ENCODE results near the gene PDK2.
"Not testable (repeated sequence)": the region's sequence is repeated elsewhere in the genome, so short reads cannot be mapped to it uniquely, and the experiment has no call there.

PDK2 gene

DNA sequence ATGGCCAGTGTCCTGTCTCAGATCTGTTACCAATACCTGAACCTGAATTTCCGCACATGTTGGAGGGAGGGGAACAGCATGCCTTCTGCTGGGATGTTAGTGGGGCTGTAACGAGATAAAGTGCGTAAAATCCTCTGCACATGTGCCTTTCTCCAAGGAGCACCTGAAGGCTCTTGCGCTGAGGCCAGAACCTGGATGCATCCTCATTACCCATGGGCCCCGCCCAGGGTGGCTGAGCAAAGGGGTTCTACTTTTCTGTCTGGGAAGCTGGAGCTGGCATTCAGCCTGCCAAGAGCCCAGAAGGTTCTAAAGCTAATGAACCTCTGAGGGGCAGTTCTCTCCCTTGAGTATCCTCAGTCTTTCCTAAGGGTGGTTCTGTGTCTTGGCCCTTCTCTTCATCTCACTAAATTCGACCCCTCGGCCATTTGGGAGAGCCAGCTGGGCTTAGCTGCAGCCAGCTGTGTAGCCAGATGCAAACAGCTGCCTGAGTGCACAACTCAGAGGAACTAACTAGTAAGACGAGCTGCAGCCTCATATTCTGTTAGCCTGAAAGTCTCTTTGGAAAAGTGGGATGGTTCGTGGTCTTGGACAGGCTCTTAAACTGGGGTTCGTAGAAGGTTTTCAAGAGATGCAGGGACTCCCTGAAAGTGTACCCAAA is 36.7 kb upstream of the PDK2 start:
- no peak for DNase-seq (ENCODE audit: low read depth)

DNA sequence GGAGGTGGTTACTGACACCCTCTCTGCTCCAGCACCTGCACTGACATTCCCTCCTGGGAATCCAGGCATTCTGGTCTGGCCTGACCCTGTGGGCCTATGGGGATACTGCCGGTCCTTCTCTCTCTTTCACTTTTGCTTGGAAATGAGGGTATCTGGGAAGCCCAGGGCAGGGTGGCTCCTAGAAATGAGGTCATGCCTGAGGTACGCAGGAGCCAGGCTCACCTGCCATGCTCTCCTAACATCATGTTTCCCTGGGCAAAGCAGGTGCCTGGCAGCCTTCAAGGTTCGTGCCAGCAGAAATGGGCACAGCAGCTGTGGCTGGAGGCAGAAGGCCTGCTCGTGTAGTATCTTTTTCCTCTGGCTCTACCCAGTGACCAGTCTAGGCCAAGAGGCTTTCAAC is 35.9 kb upstream of the PDK2 start:
- no peak for DNase-seq (ENCODE audit: low read depth)

DNA sequence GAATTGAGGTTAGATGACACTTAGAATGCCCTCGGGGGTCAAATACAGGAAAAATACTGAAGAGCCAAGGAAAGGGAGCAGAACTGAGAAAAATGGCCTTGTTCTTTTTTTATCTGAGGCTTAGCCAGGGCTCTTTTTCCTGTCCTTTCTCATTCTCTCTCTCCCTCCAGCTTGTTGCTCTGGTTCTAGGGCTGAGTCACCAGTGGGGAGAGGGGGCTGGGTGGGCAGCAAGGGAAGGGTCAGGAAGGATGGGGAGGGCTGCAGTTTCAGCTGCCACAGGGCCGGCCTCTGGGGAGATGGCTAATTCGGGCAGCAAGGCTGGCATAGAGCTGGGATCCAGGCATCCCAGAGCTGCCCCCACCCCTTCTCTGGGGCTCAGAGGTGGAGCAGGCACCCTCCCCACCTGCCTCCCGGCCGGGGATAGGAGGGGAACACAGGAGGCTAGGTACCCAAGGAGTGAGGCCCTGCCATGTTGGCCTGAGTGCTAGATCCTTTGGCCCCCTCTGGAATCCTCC is 35.3 kb upstream of the PDK2 start:
- no peak for DNase-seq (ENCODE audit: low read depth)

DNA sequence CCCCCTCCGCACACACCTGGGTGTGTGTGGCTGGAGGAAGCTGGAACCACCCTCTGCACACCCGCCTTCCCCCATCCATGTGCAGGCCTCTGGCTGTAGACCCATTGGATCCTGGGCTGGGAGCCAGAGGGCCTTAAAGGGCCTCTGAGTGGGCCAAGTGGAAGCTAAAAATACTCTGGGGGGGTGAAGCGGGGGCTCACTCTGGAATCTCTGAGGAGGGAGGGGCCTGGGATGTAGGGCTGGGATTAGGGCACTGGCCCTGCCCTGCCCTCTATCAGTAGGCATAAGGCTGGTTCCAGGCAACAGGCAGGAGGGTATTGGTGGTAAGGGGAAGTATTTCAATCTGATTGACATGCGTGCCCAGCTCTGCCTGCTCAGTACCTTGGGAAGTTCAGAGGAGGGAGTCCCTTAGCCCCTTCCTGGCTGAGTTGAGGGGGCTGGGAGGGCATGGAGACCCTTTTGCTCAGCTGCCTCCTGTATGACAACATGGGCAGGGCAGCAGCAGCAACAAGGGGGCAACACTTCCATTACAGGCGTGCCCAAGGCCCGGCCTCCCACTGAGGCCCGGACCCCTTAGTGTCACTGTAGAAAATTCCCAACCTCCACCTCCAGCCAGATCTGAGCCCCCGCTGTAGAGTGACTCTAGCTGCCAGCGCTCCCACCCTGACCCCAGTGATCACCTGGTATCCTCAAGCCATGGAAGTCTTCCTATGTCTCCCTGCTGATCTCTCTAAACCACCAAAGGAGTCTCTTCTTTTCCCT is 34.0 kb upstream of the PDK2 start:
- no peak for DNase-seq (ENCODE audit: low read depth)

DNA sequence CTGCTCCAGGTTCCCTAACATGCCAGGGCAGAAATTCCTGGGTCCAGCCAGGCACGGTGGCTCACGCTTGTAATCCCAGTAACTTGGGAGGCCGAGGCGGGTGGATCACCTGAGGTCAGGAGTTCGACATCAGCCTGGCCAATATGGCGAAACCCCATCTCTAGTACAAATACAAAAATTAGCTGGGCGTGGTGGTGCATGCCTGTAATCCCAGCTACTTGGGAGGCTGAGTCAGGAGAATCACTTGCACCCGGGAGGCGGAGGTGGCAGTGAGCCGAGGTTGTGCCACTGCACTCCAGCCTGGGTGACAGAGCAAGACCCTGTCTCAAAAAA is 33.5 kb upstream of the PDK2 start:
- not testable (repeated sequence) for DNase-seq (ENCODE audit: low read depth)

DNA sequence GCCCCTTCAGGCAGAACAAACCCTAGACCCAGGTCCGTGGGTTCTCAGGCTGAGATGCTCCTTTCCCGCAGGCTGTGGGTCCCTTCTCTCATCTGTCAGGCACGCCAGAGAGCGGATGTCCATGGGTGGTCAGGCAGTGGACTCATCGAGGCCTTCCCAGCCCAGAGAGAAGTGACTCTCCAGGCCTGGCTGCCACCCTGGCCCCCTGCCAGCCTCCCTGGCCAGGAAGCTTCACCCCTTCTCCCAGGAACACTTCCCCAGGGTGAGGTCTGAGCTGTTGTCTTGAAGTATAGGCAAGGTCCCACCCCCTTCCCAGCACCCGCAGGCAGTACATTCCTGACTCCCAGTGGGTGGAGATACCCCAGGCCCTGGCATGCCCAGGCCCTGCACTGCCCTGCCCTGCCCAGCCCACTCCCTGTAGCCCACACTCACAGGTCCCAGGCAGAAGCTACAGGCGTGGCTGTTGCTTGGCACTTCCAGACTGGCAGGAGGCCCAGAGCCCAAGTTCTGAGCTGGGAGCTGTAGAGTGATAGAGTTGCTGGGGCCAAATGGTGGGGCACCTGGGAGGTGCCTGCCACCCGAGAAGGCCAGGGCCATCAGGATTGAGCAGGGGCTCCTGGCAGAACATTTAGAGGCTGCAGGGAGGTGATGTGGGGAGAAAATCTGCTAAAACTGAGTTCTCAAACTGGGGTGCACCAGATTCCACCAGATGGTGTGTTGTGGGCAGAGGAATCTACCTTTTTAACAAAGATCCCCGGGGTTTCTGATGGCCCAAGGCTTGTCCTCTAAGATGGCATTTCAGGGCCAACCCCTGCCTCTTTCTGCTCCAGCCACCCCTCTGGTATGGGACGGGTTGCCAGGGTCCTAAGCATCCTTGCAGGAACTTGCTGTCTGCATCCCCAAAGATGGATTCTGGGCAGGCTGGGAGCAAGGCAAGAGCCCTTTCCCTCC is 32.6 kb upstream of the PDK2 start:
- no peak for DNase-seq (ENCODE audit: low read depth)

DNA sequence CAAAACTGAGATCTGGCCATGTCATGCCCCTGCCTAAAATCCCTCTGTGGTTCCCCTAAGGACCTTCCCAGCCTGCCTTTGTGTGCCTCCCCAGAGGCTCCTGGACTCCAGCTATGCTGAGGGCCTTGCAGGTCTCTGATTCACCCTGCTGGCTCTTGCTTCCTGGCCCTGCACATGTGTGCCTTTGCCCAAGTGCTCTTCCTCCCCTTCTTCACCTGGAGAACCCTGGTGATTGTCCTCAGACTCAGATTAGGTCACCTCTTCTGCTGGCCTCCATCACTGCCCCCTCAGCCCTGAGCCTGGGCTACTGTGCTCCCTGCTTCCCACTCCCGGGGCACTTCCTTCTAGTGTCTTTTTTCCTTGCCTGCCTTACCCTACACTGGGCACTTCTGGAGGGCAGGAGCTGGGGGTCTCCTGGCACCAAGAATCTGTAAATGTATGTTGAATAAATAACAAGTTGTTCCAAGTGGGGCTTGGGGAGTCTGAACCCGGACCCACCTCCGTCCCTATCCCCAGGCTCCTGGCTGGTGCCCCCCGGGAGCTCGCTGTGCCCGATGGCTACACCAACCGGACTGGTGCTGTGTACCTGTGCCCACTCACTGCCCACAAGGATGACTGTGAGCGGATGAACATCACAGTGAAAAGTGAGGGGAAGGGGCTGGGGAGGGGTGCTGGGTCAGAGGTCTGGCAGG is 31.4 kb upstream of the PDK2 start:
- DNase-seq (ENCODE audit: low read depth): no peak

DNA sequence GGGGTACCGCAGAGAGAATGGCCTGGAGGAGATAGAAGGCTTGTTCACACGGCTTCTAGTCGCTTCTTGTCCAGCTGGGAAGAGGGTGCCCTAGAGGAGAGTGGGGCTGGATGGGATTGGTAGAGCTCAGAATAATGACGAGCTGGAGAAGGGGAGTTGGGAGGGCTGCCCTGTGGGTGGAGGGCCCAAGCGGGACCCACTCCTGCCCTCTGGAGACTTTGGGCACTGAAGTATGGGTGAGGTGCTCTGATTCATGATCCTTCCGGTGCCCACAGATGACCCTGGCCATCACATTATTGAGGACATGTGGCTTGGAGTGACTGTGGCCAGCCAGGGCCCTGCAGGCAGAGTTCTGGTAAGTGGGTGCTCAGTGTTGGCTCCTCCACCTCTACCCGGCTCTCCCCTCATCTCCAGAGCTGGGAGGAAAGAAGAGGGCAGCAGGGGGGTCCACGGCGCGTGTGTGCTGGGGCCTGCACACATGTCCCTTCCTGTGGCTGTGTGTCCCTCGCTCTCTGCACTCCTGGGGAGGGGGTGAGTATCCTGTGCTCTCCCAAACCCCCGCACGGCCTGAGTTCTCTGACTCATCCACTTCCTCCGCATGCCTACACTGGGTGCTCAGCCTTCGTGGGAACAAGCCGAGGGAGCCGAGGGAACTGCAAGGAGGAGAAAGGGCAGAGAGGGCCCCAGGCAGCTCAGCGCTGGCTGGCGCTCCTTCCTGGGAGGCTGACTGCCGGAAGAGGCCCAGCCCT is 30.7 kb upstream of the PDK2 start:
- DNase-seq (ENCODE audit: low read depth): peak; percentile 86

DNA sequence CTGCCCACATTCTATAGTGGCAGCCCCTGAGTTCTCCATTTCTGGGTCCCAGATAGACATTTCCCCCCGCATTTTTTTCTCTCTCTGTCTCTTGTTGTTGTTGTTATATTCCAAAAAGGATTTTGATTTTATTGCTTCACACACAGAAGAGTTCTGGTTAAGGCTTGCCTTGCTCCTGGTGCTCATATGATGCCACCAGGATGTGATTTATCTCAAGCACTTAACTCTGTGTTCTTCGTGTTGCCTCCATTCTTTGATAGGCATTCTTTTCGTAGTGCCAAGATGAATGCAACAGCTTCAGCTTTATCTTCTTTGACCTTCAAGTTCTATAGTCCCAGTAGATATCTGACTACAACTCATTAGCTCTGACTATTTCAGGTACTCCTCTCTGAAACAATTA is 30.1 kb upstream of the PDK2 start:
- no peak for DNase-seq (ENCODE audit: low read depth)

DNA sequence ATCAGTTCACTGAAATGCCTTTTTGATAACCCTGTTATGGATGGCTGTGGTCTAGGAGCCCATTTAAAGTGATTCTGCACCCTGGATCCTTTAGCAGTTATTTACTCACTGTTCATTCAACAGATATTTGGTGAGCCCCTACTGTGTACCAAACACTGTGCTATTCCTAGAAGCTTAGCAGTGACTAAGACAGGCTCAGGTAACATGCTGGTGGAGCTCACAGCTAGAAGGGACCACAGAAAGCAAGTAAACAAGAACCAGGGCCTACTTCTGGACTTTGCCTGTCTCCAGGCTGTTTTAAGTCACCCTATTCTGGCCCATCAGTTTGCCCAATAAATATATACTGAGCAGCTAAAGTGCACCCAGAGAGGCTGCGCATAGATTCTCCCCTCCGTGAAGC is 28.2 kb upstream of the PDK2 start:
- no peak for DNase-seq (ENCODE audit: low read depth)

DNA sequence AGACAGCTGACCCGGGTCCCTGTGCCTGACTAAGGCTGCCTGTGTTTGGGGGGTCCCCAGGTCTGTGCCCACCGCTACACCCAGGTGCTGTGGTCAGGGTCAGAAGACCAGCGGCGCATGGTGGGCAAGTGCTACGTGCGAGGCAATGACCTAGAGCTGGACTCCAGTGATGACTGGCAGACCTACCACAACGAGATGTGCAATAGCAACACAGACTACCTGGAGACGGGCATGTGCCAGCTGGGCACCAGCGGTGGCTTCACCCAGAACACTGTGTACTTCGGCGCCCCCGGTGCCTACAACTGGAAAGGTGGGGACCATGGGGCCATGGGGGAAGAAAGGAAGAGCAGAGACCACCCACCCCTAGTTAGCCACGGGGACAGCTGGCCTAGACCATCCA is 27.2 kb upstream of the PDK2 start:
- DNase-seq (ENCODE audit: low read depth): no peak

DNA sequence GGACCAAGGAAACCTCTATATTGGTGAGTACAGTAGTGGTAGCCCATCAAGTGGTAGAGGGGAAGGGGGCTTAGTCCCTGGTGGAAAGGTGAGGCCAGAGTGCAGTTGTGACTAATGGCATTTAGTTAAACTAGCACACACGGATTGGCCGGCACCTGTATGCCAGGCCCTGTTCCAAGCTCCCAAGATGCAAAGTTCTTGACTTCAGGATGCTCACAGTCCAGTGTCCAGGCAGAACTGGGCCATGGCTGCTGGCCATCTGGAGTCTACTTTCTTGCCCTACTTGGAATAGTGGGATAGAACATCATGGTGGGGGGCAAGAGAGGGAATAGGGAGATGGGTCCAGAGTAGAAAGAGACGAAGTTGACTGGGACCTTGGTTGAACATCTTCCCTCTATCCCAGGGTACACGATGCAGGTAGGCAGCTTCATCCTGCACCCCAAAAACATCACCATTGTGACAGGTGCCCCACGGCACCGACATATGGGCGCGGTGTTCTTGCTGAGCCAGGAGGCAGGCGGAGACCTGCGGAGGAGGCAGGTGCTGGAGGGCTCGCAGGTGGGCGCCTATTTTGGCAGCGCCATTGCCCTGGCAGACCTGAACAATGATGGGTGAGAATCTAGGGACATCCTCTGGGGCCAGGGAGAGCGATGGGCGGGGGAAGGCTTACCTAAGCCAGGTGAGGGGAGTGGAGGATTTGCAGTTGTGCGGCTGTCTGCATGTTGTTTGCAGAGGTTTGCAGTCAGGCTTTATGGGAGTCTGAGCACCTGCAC is 24.1 kb upstream of the PDK2 start:
- DNase-seq (ENCODE audit: low read depth): no peak

DNA sequence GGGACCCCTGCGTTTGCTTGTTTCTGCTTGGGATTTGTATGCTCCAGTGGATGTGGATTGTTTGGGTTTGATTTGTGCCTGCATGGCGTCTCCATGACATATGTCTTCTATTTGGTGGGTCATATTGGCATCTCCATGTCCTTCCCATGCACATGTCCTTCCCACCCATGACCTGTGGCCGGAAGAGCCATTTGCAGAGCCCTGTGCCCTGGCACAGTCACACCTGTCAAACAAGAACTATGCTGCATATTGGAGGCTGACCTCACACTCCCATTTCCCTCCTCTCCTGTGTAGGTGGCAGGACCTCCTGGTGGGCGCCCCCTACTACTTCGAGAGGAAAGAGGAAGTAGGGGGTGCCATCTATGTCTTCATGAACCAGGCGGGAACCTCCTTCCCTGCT is 23.5 kb upstream of the PDK2 start:
- no peak for DNase-seq (ENCODE audit: low read depth)

DNA sequence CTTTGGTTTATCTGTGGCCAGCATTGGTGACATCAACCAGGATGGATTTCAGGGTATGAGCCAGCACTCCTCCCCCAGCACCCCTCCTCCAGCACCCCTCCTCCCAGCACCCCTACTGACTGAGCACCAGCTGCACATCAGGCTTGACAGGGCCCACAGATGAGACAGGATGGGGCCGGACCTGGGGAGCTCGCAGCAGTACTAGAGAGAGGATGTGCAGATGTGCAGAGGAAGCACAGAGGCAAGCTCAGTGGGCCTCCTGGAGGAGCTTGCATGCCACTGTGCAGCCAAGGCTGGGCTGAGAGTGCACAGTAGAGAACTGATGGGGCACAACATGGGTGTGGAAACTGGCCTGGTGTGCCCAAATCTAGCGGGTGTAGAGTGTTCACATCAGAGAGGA is 23.0 kb upstream of the PDK2 start:
- DNase-seq (ENCODE audit: low read depth): no peak

DNA sequence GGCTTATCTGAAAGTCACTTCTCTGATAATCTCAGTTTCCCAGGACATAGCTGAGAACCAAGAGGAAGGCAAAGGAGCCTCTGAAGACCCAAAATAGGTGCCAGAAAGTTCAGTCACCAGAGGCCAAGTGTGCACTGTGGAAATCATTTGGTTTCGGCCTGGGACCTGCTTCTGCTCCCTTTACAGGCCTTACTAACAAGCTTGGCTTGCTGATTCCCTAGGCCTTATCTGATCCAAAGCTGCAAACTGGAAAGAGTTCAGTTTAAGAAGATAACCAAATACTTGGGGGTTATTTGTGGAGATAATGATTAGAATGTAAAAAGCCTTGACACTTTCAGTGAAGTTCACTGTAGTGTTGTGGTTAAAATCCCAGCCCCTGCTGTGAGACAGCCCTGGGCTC is 22.2 kb upstream of the PDK2 start:
- DNase-seq (ENCODE audit: low read depth): no peak

DNA sequence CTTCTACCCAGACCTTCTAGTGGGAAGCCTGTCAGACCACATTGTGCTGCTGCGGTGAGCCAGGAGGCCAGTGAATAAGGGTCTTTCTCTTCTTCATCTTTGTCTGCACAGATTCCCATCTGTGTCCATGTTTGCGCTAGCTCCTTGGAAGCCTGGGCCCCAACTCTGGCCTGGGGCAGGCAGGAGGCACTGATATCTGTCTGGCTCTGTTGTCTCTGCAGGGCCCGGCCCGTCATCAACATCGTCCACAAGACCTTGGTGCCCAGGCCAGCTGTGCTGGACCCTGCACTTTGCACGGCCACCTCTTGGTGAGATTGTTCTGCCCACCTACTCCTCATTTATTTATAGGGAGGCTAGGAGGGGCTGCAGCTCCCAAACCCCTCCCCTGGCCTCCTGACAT is 20.9 kb upstream of the PDK2 start:
- DNase-seq (ENCODE audit: low read depth): no peak

DNA sequence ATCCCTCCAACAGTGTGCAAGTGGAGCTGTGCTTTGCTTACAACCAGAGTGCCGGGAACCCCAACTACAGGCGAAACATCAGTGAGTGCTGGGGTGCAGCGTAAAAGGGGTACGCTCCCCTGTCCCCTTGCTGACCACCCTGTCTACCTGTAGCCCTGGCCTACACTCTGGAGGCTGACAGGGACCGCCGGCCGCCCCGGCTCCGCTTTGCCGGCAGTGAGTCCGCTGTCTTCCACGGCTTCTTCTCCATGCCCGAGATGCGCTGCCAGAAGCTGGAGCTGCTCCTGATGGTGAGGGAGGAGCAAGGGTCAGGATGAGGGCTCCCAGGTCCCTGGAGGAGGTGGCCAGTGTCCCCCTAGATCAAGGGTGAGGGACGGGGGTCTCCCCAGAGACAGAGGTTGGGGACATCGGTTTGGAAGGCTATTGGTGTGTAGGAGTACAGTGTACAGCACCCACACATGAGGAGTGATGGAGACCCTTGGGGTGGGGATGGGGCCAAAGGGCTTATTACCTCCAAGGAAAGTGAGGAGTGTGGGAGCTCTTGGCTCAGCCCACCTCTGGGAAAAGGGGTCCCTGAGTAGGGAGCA is 19.6 kb upstream of the PDK2 start:
- no peak for DNase-seq (ENCODE audit: low read depth)

DNA sequence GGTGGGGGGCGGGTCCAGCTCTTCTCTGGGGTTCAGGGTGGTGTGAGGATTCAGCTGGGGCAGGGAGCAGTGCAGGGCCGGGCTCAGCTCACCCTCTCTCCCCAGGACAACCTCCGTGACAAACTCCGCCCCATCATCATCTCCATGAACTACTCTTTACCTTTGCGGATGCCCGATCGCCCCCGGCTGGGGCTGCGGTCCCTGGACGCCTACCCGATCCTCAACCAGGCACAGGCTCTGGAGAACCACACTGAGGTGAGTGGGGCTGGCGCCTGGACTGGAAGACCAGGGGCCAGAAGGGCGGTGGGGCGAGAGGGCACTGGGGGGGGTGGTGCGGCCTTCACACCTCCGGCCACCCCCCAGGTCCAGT is 18.9 kb upstream of the PDK2 start:
- DNase-seq (ENCODE audit: low read depth): no peak

DNA sequence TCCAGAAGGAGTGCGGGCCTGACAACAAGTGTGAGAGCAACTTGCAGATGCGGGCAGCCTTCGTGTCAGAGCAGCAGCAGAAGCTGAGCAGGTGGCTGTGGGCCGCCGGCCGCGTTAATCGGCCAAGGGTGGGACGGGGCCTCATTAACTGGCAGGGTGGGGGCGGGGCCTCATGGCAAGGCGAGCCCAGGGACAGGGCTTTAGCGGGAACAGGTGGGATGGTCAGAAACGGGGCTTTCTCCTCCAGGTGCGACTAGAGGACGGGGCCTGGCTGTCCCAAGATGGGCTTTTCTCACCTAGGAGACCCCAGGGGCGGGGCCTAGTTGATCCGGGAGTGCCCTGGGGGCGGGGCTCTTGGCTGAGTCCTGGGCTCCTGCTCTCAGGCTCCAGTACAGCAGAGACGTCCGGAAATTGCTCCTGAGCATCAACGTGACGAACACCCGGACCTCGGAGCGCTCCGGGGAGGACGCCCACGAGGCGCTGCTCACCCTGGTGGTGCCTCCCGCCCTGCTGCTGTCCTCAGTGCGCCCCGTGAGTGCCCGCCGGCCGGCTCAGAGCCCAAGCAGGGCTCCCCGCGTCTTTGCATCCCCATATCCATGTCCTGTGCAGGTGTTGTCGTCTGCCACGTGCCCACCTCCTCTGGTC is 18.4 kb upstream of the PDK2 start:
- no peak for DNase-seq (ENCODE audit: low read depth)

DNA sequence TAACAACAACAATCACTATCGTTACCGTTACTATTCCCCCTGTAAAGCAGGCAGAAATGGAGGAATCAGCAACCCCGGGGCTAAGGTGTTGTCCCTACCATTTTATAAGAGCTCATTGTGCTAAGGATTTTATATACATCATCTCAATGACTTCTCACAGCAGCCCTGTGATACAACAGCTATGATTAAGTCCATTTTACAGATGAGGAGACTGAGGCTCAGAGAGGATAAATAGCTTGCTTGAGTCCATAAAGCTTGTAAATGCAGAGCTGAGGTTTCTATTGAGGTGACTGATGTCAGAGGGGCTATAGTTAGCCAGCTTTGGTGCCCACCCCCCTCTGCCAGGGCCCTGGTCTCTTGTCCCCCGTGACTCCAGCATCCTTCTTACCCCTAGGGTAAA is 16.7 kb upstream of the PDK2 start:
- DNase-seq (ENCODE audit: low read depth): no peak
